HEK293T (cell line): ENCODE results near the gene KAT2A.

Experiments
- BHLHE40 ChIP-seq: fragments of 450-650 bp; IDR thresholded peaks from 2 replicates; pipeline ENCODE4 v1.6.1; 2016; ENCODE audit warnings: mild to moderate bottlenecking, moderate library complexity, borderline replicate concordance
- SP1 ChIP-seq: fragments of 450-650 bp; IDR thresholded peaks from 2 replicates; pipeline ENCODE4 v1.6.1; 2017

DNA sequence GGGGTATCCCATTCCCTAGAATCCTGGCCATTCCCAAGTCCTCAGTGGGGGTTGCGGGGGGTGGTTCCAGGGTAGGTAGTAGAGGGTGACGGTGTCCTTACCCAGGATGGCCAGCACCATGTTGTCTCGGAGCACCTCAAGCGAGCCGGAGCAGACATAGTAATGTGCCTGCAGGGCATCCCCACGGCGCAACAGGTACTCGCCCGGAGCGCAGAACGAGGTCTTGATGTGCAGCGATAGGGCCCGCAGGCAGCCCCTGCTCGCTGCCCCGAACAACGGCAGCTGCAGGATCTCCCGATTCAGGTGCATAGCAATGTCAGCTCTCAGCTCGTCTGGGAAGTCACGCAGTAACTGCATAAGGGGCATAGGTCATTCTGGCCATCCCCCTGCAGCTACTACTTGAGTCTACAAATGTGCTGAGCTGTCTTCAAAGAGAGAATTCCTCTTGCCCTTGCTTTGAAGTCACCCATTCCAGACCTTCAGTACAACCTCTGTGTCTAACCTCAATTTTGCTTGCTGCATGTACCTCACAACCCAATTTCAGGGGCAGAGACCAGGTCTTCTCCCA, 45.1 kb upstream of the KAT2A start:
- TF ChIP-seq SP1 = no peak
- no peak for TF ChIP-seq BHLHE40
